ENCODE measurements around the gene ZBTB26. TPM values are rescaled to one million over a fixed set of nuclear protein-coding genes. Genes with fewer than 3 reads are reported as not detected.

Gene ZBTB26
- total RNA-seq, 1 donor from 2014 or later, result 7.9 TPM

GRCh38 chr9:122954253-122954691, 23.0 kb upstream of the ZBTB26 start:
- peak overlapping the region; percentile 17 for H3K27ac ChIP-seq
- H3K4me1 ChIP-seq, result peaks cover 15% of the 10 kb centered on the region
- no peaks in the 10 kb centered on the region for H3K9me3 ChIP-seq

GRCh38 chr9:122951056-122951455, 19.7 kb upstream of the ZBTB26 start:
- TF ChIP-seq POLR2A (IDR thresholded peaks at IDR 0.05) (no peak), POLR2AphosphoS5 (IDR thresholded peaks at IDR 0.05; ENCODE audit: insufficient read depth in 1 of 2, low read depth in 1 of 2) (no peak)
- TF ChIP-seq, protein P1, sequence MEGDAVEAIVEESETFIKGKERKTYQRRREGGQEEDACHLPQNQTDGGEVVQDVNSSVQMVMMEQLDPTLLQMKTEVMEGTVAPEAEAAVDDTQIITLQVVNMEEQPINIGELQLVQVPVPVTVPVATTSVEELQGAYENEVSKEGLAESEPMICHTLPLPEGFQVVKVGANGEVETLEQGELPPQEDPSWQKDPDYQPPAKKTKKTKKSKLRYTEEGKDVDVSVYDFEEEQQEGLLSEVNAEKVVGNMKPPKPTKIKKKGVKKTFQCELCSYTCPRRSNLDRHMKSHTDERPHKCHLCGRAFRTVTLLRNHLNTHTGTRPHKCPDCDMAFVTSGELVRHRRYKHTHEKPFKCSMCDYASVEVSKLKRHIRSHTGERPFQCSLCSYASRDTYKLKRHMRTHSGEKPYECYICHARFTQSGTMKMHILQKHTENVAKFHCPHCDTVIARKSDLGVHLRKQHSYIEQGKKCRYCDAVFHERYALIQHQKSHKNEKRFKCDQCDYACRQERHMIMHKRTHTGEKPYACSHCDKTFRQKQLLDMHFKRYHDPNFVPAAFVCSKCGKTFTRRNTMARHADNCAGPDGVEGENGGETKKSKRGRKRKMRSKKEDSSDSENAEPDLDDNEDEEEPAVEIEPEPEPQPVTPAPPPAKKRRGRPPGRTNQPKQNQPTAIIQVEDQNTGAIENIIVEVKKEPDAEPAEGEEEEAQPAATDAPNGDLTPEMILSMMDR (IDR thresholded peaks at IDR 0.05), result no peak
- Histone ChIP-seq H3K9me3 (no peaks in the 10 kb centered on the region), H3K4me3 (no peak overlapping the region), H3K27me3 (no peaks in the 10 kb centered on the region), H3K36me3 (no peaks in the 10 kb centered on the region), H3K27ac (no peak overlapping the region), H3K4me1 (peaks cover 42% of the 10 kb centered on the region)
- intact Hi-C loops (cut with DNase I), result no loop called here
- DNase-seq (ENCODE audit: extremely low spot score in 2 of 2), result no peak

More at GRCh38 chr9:122954253-122954691, 23.0 kb upstream of the ZBTB26 start:
- intact Hi-C loops (cut with DNase I), result no loop called here
- no peak overlapping the region for H3K4me3 ChIP-seq
- DNase-seq (ENCODE audit: extremely low spot score in 2 of 2), result no peak
- TF ChIP-seq POLR2AphosphoS5 (IDR thresholded peaks at IDR 0.05; ENCODE audit: insufficient read depth in 1 of 2, low read depth in 1 of 2) (no peak), POLR2A (IDR thresholded peaks at IDR 0.05) (no peak)
- TF ChIP-seq, protein P1 (IDR thresholded peaks at IDR 0.05), result no peak
- no peaks in the 10 kb centered on the region for H3K36me3 ChIP-seq
- H3K27me3 ChIP-seq, result no peaks in the 10 kb centered on the region

- no peaks in the 10 kb centered on the region for H3K9me3 ChIP-seq
- no peak for TF ChIP-seq POLR2AphosphoS5 (IDR thresholded peaks at IDR 0.05; ENCODE audit: insufficient read depth in 1 of 2, low read depth in 1 of 2)
- no peak for TF ChIP-seq POLR2A (IDR thresholded peaks at IDR 0.05)
- TF ChIP-seq, protein P1 (IDR thresholded peaks at IDR 0.05), result no peak
- H3K36me3 ChIP-seq, result no peaks in the 10 kb centered on the region
- DNase-seq (ENCODE audit: extremely low spot score in 2 of 2), result no peak
- H3K27me3 ChIP-seq, result no peaks in the 10 kb centered on the region
- no peak overlapping the region for H3K4me3 ChIP-seq
- peaks cover 48% of the 10 kb centered on the region for H3K4me1 ChIP-seq
- intact Hi-C loops (cut with DNase I), result no loop called here
- no peak overlapping the region for H3K27ac ChIP-seq
These were observed 19.0 kb upstream of the ZBTB26 start for GRCh38 chr9:122950263-122950662.

DNA sequence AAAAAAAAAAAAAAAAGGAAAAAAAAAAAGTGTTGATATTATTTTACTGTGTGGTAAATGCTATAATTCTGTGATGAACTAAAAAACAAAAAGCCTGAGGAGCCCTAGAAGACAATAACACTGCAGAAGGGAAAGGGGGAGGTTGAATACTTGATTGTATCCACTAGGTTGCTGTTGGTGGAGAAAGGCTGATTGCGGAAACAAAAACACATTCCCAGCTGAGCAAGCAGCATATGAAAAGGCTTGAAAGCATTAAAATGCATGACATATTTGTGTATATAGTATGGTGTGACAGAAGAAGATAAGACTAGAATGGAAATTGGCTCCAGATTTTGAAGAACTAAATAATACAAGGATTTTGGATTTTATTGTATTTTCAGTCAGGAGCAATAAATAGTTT, 18.4 kb upstream of the ZBTB26 start:
- Histone ChIP-seq H3K36me3 (no peaks in the 10 kb centered on the region), H3K27ac (no peak overlapping the region), H3K27me3 (no peaks in the 10 kb centered on the region), H3K4me3 (no peak overlapping the region), H3K4me1 (peaks cover 50% of the 10 kb centered on the region), H3K9me3 (no peaks in the 10 kb centered on the region)
- no peak for DNase-seq (ENCODE audit: extremely low spot score in 2 of 2)
- intact Hi-C loops (cut with DNase I), result no loop called here
- no peak for TF ChIP-seq POLR2AphosphoS5 (IDR thresholded peaks at IDR 0.05; ENCODE audit: insufficient read depth in 1 of 2, low read depth in 1 of 2)
- TF ChIP-seq, protein P1 (IDR thresholded peaks at IDR 0.05), result no peak
- TF ChIP-seq POLR2A (IDR thresholded peaks at IDR 0.05), result no peak

GRCh38 chr9:122948313-122948712, 17.0 kb upstream of the ZBTB26 start:
- H3K9me3 ChIP-seq, result no peaks in the 10 kb centered on the region
- H3K27me3 ChIP-seq, result no peaks in the 10 kb centered on the region
- no peak overlapping the region for H3K4me3 ChIP-seq
- no peak for DNase-seq (ENCODE audit: extremely low spot score in 2 of 2)
- H3K27ac ChIP-seq, result no peak overlapping the region
- intact Hi-C loops (cut with DNase I), result no loop called here
- peaks cover 43% of the 10 kb centered on the region for H3K4me1 ChIP-seq
- TF ChIP-seq POLR2AphosphoS5 (IDR thresholded peaks at IDR 0.05; ENCODE audit: insufficient read depth in 1 of 2, low read depth in 1 of 2) (no peak), POLR2A (IDR thresholded peaks at IDR 0.05) (no peak)
- TF ChIP-seq, protein P1 (IDR thresholded peaks at IDR 0.05), result no peak
- H3K36me3 ChIP-seq, result no peaks in the 10 kb centered on the region
